Measurements from ENCODE around the gene NFU1.
"Not testable (repeated sequence)": the region's sequence is repeated elsewhere in the genome, so short reads cannot be mapped to it uniquely, and the experiment has no call there.

Gene NFU1

GRCh38 chr2:69452687-69453086, 15.5 kb upstream of the NFU1 start:
- Histone ChIP-seq H3K4me2 (ENCODE audit: low read depth, low read length, poor library complexity, severe bottlenecking) (no peak overlapping the region), H3K9me3 (ENCODE audit: insufficient read depth, low read length) (no peaks in the 10 kb centered on the region), H4K20me1 (ENCODE audit: low read depth, low read length) (no peaks in the 10 kb centered on the region), H3K36me3 (ENCODE audit: low read length) (no peaks in the 10 kb centered on the region), H3K27ac (ENCODE audit: low read depth, low read length) (no peak overlapping the region), H3K79me2 (ENCODE audit: insufficient read depth, low read length) (no peaks in the 10 kb centered on the region), H3F3A (ENCODE audit: insufficient read depth) (no peaks in the 10 kb centered on the region), H3K4me3 (ENCODE audit: insufficient read depth, low read length, poor library complexity, severe bottlenecking) (no peak overlapping the region), H3K9me2 (replicated peaks; ENCODE audit: insufficient read depth, low read length) (no peaks in the 10 kb centered on the region), H3K27me3 (ENCODE audit: low read length) (no peaks in the 10 kb centered on the region), H2AFZ (ENCODE audit: low read depth, low read length, severe bottlenecking) (no peak overlapping the region), H3K9ac (ENCODE audit: low read length) (no peak overlapping the region)
- no peak for TF ChIP-seq EZH2phosphoT487 (conservative IDR thresholded peaks at IDR 0.05; ENCODE audit: low read length)
- TF ChIP-seq, protein P1, sequence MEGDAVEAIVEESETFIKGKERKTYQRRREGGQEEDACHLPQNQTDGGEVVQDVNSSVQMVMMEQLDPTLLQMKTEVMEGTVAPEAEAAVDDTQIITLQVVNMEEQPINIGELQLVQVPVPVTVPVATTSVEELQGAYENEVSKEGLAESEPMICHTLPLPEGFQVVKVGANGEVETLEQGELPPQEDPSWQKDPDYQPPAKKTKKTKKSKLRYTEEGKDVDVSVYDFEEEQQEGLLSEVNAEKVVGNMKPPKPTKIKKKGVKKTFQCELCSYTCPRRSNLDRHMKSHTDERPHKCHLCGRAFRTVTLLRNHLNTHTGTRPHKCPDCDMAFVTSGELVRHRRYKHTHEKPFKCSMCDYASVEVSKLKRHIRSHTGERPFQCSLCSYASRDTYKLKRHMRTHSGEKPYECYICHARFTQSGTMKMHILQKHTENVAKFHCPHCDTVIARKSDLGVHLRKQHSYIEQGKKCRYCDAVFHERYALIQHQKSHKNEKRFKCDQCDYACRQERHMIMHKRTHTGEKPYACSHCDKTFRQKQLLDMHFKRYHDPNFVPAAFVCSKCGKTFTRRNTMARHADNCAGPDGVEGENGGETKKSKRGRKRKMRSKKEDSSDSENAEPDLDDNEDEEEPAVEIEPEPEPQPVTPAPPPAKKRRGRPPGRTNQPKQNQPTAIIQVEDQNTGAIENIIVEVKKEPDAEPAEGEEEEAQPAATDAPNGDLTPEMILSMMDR (IDR thresholded peaks at IDR 0.05; ENCODE audit: insufficient read depth, low read length, poor library complexity, severe bottlenecking): no peak

DNA sequence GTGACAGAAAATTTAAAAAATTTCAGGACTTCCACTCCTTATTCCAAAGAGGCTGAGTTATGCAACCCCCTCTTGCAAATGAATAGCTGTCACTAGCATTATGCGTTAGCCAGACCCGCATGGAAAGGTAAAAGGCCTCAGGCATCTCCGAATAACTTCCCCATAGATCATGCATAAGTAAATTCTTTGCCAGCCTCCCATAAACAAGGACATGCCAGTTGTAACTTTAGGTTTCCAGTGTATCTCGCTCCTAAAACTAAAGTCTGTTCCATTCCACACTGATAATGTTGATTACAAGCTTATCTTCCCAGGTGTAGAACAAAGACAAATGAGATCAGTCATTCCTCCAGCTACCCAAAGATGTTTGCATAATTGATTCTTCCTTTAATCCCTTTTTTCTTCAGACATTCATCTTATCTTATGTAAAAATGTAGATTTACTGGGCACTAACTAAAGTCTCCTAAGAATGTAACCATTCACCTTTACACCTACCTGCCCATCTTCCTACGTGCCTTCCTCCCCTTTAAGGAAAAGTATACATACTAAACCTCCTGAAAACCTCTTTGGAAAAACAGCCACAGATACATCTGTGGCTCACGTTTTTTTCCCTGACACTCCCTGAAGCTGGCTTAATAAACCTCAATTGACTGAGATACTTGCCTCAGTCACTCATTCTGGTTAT, 13.6 kb upstream of the NFU1 start:
- Histone ChIP-seq H3K79me2 (ENCODE audit: insufficient read depth, low read length) (no peaks in the 10 kb centered on the region), H3K27me3 (ENCODE audit: low read length) (no peaks in the 10 kb centered on the region), H3K36me3 (ENCODE audit: low read length) (no peaks in the 10 kb centered on the region), H2AFZ (ENCODE audit: low read depth, low read length, severe bottlenecking) (no peak overlapping the region), H3K4me2 (ENCODE audit: low read depth, low read length, poor library complexity, severe bottlenecking) (no peak overlapping the region), H3K27ac (ENCODE audit: low read depth, low read length) (no peak overlapping the region), H4K20me1 (ENCODE audit: low read depth, low read length) (no peaks in the 10 kb centered on the region), H3K9ac (ENCODE audit: low read length) (no peak overlapping the region), H3K9me3 (ENCODE audit: insufficient read depth, low read length) (no peaks in the 10 kb centered on the region), H3F3A (ENCODE audit: insufficient read depth) (no peaks in the 10 kb centered on the region), H3K9me2 (replicated peaks; ENCODE audit: insufficient read depth, low read length) (no peaks in the 10 kb centered on the region), H3K4me3 (ENCODE audit: insufficient read depth, low read length, poor library complexity, severe bottlenecking) (no peak overlapping the region)
- TF ChIP-seq EZH2phosphoT487 (conservative IDR thresholded peaks at IDR 0.05; ENCODE audit: low read length): no peak
- TF ChIP-seq, protein P1 (IDR thresholded peaks at IDR 0.05; ENCODE audit: insufficient read depth, low read length, poor library complexity, severe bottlenecking): no peak

DNA sequence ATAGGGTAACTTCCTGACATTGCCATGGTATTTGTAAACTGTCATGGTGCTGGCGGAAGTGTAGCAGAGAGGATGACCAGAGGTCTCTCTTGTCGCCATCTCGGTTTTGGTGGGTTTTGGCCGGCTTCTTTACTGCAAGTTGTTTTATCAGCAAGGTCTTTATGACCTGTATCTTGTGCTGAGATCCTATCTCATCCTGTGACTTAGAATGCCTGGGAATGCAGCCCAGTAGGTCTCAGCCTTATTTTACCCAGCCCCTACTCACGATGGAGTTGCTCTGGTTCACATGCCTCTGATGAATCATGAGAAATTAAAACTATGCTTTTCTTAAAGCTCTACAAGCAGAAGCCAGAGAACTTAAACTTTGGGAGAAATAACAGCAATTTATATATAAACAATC, 12.7 kb upstream of the NFU1 start:
- H3K27ac ChIP-seq (ENCODE audit: low read depth, low read length): no peak overlapping the region
- TF ChIP-seq, protein P1 (IDR thresholded peaks at IDR 0.05; ENCODE audit: insufficient read depth, low read length, poor library complexity, severe bottlenecking): no peak
- TF ChIP-seq EZH2phosphoT487 (conservative IDR thresholded peaks at IDR 0.05; ENCODE audit: low read length): no peak
- H3K36me3 ChIP-seq (ENCODE audit: low read length): no peaks in the 10 kb centered on the region
- no peak overlapping the region for H3K9ac ChIP-seq (ENCODE audit: low read length)
- no peaks in the 10 kb centered on the region for H3K9me3 ChIP-seq (ENCODE audit: insufficient read depth, low read length)
- H4K20me1 ChIP-seq (ENCODE audit: low read depth, low read length): no peaks in the 10 kb centered on the region
- no peak overlapping the region for H2AFZ ChIP-seq (ENCODE audit: low read depth, low read length, severe bottlenecking)
- no peaks in the 10 kb centered on the region for H3K79me2 ChIP-seq (ENCODE audit: insufficient read depth, low read length)
- no peaks in the 10 kb centered on the region for H3K27me3 ChIP-seq (ENCODE audit: low read length)
- no peaks in the 10 kb centered on the region for H3K9me2 ChIP-seq (replicated peaks; ENCODE audit: insufficient read depth, low read length)
- H3K4me2 ChIP-seq (ENCODE audit: low read depth, low read length, poor library complexity, severe bottlenecking): no peak overlapping the region
- H3K4me3 ChIP-seq (ENCODE audit: insufficient read depth, low read length, poor library complexity, severe bottlenecking): no peak overlapping the region
- no peaks in the 10 kb centered on the region for H3F3A ChIP-seq (ENCODE audit: insufficient read depth)

GRCh38 chr2:69443673-69444072, 6.4 kb upstream of the NFU1 start:
- not testable (repeated sequence) for H3K27ac ChIP-seq (ENCODE audit: low read depth, low read length); H3K79me2 ChIP-seq (ENCODE audit: insufficient read depth, low read length); H3F3A ChIP-seq (ENCODE audit: insufficient read depth); H3K9me2 ChIP-seq (replicated peaks; ENCODE audit: insufficient read depth, low read length); H3K4me3 ChIP-seq (ENCODE audit: insufficient read depth, low read length, poor library complexity, severe bottlenecking); H3K27me3 ChIP-seq (ENCODE audit: low read length); H2AFZ ChIP-seq (ENCODE audit: low read depth, low read length, severe bottlenecking); H4K20me1 ChIP-seq (ENCODE audit: low read depth, low read length); H3K4me2 ChIP-seq (ENCODE audit: low read depth, low read length, poor library complexity, severe bottlenecking); H3K9ac ChIP-seq (ENCODE audit: low read length); H3K36me3 ChIP-seq (ENCODE audit: low read length); H3K9me3 ChIP-seq (ENCODE audit: insufficient read depth, low read length)

DNA sequence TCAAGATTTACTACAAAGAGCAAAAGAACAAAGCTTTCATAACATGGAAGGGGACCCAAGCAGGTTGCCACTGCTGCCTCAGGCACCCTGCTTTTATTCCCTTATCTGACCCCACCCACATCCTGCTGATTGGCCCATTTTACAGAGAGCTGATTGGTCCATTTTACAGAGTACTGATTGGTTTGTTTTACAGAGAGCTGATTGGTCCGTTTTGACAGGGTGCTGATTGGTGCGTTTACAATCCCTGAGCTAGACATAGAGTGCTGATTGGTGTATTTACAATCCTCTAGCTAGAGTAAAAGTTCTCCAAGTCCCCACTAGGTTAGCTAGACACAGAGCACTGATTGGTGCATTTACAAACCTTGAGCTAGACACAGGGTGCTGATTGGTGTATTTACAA, 2.3 kb upstream of the NFU1 start:
- not testable (repeated sequence) for H3K4me2 ChIP-seq (ENCODE audit: low read depth, low read length, poor library complexity, severe bottlenecking); H3K36me3 ChIP-seq (ENCODE audit: low read length); H4K20me1 ChIP-seq (ENCODE audit: low read depth, low read length); H3K9me3 ChIP-seq (ENCODE audit: insufficient read depth, low read length); H3K9ac ChIP-seq (ENCODE audit: low read length); H3K27ac ChIP-seq (ENCODE audit: low read depth, low read length); H3F3A ChIP-seq (ENCODE audit: insufficient read depth); H2AFZ ChIP-seq (ENCODE audit: low read depth, low read length, severe bottlenecking); H3K27me3 ChIP-seq (ENCODE audit: low read length); H3K9me2 ChIP-seq (replicated peaks; ENCODE audit: insufficient read depth, low read length); H3K79me2 ChIP-seq (ENCODE audit: insufficient read depth, low read length); H3K4me3 ChIP-seq (ENCODE audit: insufficient read depth, low read length, poor library complexity, severe bottlenecking)

Data from SU-DHL-6 (cell line).